Spleen (tissue), 7 donors: Measurements from ENCODE around the gene PKD2L2.

Source experiments
- CTCF ChIP-seq, 11 experiments: fragments of 200-600 bp in 7 of 11; fragments of 450-650 bp in 4 of 11; sonication (generic) in 4 of 11; IDR thresholded peaks in 8 of 11; conservative IDR thresholded peaks in 3 of 11; 1 replicate in 7 of 11; 2 replicates in 4 of 11; pipeline versions ENCODE4 v1.4.0 to v1.8.0; 2016 to 2021; ENCODE audit warnings: antibody characterized with exemption in 11 of 11, inconsistent platforms in 4 of 11, mild to moderate bottlenecking in 1 of 11
- POLR2AphosphoS5 ChIP-seq, 3 donors: sonication (generic); formaldehyde crosslinking; IDR thresholded peaks; one replicate each; pipeline ENCODE4 v1.5.1; 2017; ENCODE audit warnings: antibody characterized with exemption in 3 of 3
- donor health status: DM: no; HTN: no; CAD: no; lungs with moderate emphysema.
- donor health status: DM: no; HTN: no; CAD: no.
- donor health status: DM: no; HTN: no; CAD: no.

- TF ChIP-seq CTCF (IDR thresholded peaks at IDR 0.05 in 8 of 11, conservative IDR thresholded peaks at IDR 0.05 in 3 of 11) (no peak), POLR2AphosphoS5 (IDR thresholded peaks at IDR 0.05) (no peak)
Observed at GRCh38 chr5:137856916-137857862, 32.1 kb upstream of the PKD2L2 start.
